HepG2 (cell line): Measurements from ENCODE around the gene VILL. TPM values are rescaled to one million over a fixed set of nuclear protein-coding genes. Genes with fewer than 3 reads are reported as not detected.
A peak's percentile ranks its signal among the peaks of the same experiment; 100 is the strongest.

Experiments used
- ATAC-seq: fragments of 200-7000 bp; cut with Tn5 transposase; 3 replicates; pipeline ENCODE4 v1.9.1; 2020; ENCODE audit warnings: mild to moderate bottlenecking, moderate library complexity
- BruUV-seq: library from RNA; stranded (reverse); fragments of 400-500 nt; replicated peaks from 2 replicates; lab custom pipeline; 2021; lab: Mats Ljungman, UMichigan
- CTCF ChIA-PET: fragments of 300-600 bp; formaldehyde crosslinking; extraction: SDS; loops from one replicate; lab custom pipeline; 2021; ENCODE audit warnings: low total read pairs, inconsistent platforms, low intra/inter-chr PET ratio; lab: Yijun Ruan, JAX
- POLR2A ChIA-PET: fragments of 350-600 bp; sonication (Branson Sonifier 250); formaldehyde crosslinking; loops from one replicate; lab custom pipeline; 2020; ENCODE audit warnings: antibody characterized with exemption, inconsistent platforms; lab: Yijun Ruan, JAX
- DNase-seq: peaks from one replicate; pipeline ENCODE4 v3.0.0-alpha.2; 2015; ENCODE audit warnings: low spot score
- FAIRE-seq: peaks from 3 replicates; lab custom pipeline; 2011; peaks lifted over from hg19 to GRCh38; lab: Jason Lieb, UNC
- H2AFZ ChIP-seq: one replicate; pipeline ENCODE4 v1.6.1; 2011; ENCODE audit warnings: low read length, inconsistent platforms
- H3K27ac ChIP-seq: fragments of 300-600 bp; 3 replicates; pipeline ENCODE4 v1.8.0; 2011; ENCODE audit warnings: mixed run types, mild to moderate bottlenecking, mixed read lengths, low read length, inconsistent platforms; ENCODE audit not compliant: insufficient read depth; ENCODE audit errors: extremely low read length
- H3K27me3 ChIP-seq, 2 experiments: fragments of 200-600 bp in 1 of 2; 2 replicates in 1 of 2; 3 replicates in 1 of 2; pipeline versions ENCODE4 v1.6.0 to v1.8.0; 2011; ENCODE audit warnings: low read length in 2 of 2, mild to moderate bottlenecking in 2 of 2, moderate library complexity in 2 of 2, inconsistent platforms in 1 of 2; ENCODE audit not compliant: insufficient read depth in 2 of 2, control insufficient read depth in 1 of 2
- H3K36me3 ChIP-seq, 2 experiments: fragments of 200-600 bp in 1 of 2; replicated peaks in 1 of 2; 2 replicates in 1 of 2; 3 replicates in 1 of 2; pipeline versions ENCODE4 v1.5.1 to v1.8.0; 2011; ENCODE audit warnings: low read length in 2 of 2, inconsistent platforms in 1 of 2; ENCODE audit not compliant: insufficient read depth in 2 of 2, control insufficient read depth in 1 of 2
- H3K4me1 ChIP-seq: 2 replicates; pipeline ENCODE4 v1.5.1; 2012; ENCODE audit warnings: low read length, inconsistent platforms; ENCODE audit not compliant: insufficient read depth
- H3K4me2 ChIP-seq: 2 replicates; pipeline ENCODE4 v1.6.0; 2011; ENCODE audit warnings: low read depth, low read length, inconsistent platforms
- H3K4me3 ChIP-seq, 3 experiments: fragments of 200-600 bp in 1 of 3; sonication (generic), shearing (Covaris generic) in 1 of 3; replicated peaks in 1 of 3; 2 replicates each; pipeline ENCODE4 v1.5.1; 2011 to 2016; ENCODE audit warnings: low read length in 3 of 3, inconsistent platforms in 2 of 3, low read depth in 2 of 3, mild to moderate bottlenecking in 2 of 3, control low read depth in 1 of 3, mixed read lengths in 1 of 3; ENCODE audit not compliant: insufficient read depth in 1 of 3
- H3K79me2 ChIP-seq: one replicate; pipeline ENCODE4 v1.6.1; 2011; ENCODE audit warnings: low read length, inconsistent platforms; ENCODE audit not compliant: insufficient read depth
- H3K9ac ChIP-seq: 2 replicates; pipeline ENCODE4 v1.6.0; 2011; ENCODE audit warnings: mild to moderate bottlenecking, low read depth, low read length, inconsistent platforms; ENCODE audit not compliant: insufficient read depth
- H3K9me3 ChIP-seq: 2 replicates; pipeline ENCODE4 v1.5.1; 2012; ENCODE audit warnings: mild to moderate bottlenecking, low read length
- H4K20me1 ChIP-seq: 2 replicates; pipeline ENCODE4 v1.6.0; 2011; ENCODE audit warnings: inconsistent platforms, mild to moderate bottlenecking, low read length, moderate library complexity; ENCODE audit not compliant: insufficient read depth
- BRD4 ChIP-seq: sonication (generic); formaldehyde crosslinking; IDR thresholded peaks from 2 replicates; pipeline ENCODE4 v1.4.0; 2020; ENCODE audit warnings: missing genetic modification reagents
- EZH2 ChIP-seq: conservative IDR thresholded peaks from 2 replicates; pipeline ENCODE4 v1.6.1; 2012; ENCODE audit warnings: mild to moderate bottlenecking, low read depth, low read length, moderate library complexity
- HNRNPH1 ChIP-seq: fragments of 200-400 bp; formaldehyde crosslinking; optimal IDR thresholded peaks from 2 replicates; pipeline ENCODE3; 2017; ENCODE audit warnings: mild to moderate bottlenecking, low read depth, low read length
- KMT2A ChIP-seq: sonication (generic); formaldehyde crosslinking; IDR thresholded peaks from 2 replicates; pipeline ENCODE4 v1.4.0; 2020; ENCODE audit warnings: missing genetic modification reagents
- MAFF ChIP-seq: IDR thresholded peaks from 2 replicates; pipeline ENCODE4 v1.6.1; 2011; ENCODE audit warnings: low read depth, low read length, improper control_type of control experiment
- ZNF274 ChIP-seq: sonication (generic); formaldehyde crosslinking; IDR thresholded peaks from 2 replicates; pipeline ENCODE4 v1.5.1; 2020; ENCODE audit warnings: mild to moderate bottlenecking, missing genetic modification reagents
- ZNF34 ChIP-seq: sonication (generic); formaldehyde crosslinking; IDR thresholded peaks from 2 replicates; pipeline ENCODE4 v1.4.0; 2020; ENCODE audit warnings: mild to moderate bottlenecking, missing genetic modification reagents, borderline replicate concordance
- ZNF788 ChIP-seq: sonication (generic); formaldehyde crosslinking; IDR thresholded peaks from 2 replicates; pipeline ENCODE4 v1.5.0; 2020; ENCODE audit warnings: mild to moderate bottlenecking, missing genetic modification reagents, borderline replicate concordance
- ZSCAN20 ChIP-seq: sonication (generic); formaldehyde crosslinking; IDR thresholded peaks from 2 replicates; pipeline ENCODE4 v1.4.0; 2020; ENCODE audit warnings: missing genetic modification reagents, mild to moderate bottlenecking, borderline replicate concordance
- WGBS: methylation state at CpG from one replicate; pipeline ENCODE4 v1.1.6; 2017; ENCODE audit warnings: low lambda C conversion rate; 5-methylcytosine and 5-hydroxymethylcytosine counted together
- in situ Hi-C: cut with HindIII; loops from 2 replicates; pipeline ENCODE4 v1.10.0; 2017; ENCODE audit warnings: low pct_unique_long_range_greater_than_20kb; ENCODE audit not compliant: extremely low pct_ligation_motif_present
- intact Hi-C: fragments of 100-400 bp; cut with micrococcal nuclease; formaldehyde crosslinking; loops from one replicate; pipeline ENCODE4 v1.10.0; 2022; ENCODE audit not compliant: unreplicated experiment
- polyA plus RNA-seq, 8 experiments: library from polyadenylated mRNA; depleted of rRNA in 3 of 8; stranded (reverse) in 7 of 8; unstranded in 1 of 8; fragments of >200 nt; fragmentation: Illumina TruSeq in 4 of 8; extraction: Trizol in 4 of 8; gene quantifications; 2 replicates each; pipeline versions ENCODE4 v1.2.1 to v1.2.3, GENCODE V29; 2011 to 2016; ENCODE audit warnings: low read depth in 4 of 8, missing spikeins in 1 of 8, mixed read lengths in 1 of 8; ENCODE audit not compliant: insufficient read depth in 1 of 8
- total RNA-seq, 5 experiments: library from RNA; depleted of rRNA; stranded (reverse); fragments of >200 nt; fragmentation: Illumina TruSeq; extraction: Trizol; gene quantifications; 2 replicates each; pipeline ENCODE4 v1.2.3, GENCODE V29; 2016; ENCODE audit warnings: low read depth in 1 of 5
- TF ChIP-seq, protein P1 (sequence below): sonication (generic); formaldehyde crosslinking; IDR thresholded peaks from 2 replicates; pipeline ENCODE4 v1.4.0; 2020; ENCODE audit warnings: missing genetic modification reagents, borderline replicate concordance
- TF ChIP-seq, protein P2 (sequence below): sonication (generic); formaldehyde crosslinking; IDR thresholded peaks from 2 replicates; pipeline ENCODE4 v1.4.0; 2020; ENCODE audit warnings: mild to moderate bottlenecking, missing genetic modification reagents
- TF ChIP-seq, protein P3 (sequence below): sonication (generic); formaldehyde crosslinking; IDR thresholded peaks from 2 replicates; pipeline ENCODE4 v1.9.0; 2021; ENCODE audit warnings: missing genetic modification reagents, mild to moderate bottlenecking, borderline replicate concordance

Gene VILL
- total and polyA plus RNA-seq, 2 of the 13 experiments (the other 11 are each of a cell fraction or from before 2014, with no cell fraction given): 3.2 to 5.3 TPM

DNA sequence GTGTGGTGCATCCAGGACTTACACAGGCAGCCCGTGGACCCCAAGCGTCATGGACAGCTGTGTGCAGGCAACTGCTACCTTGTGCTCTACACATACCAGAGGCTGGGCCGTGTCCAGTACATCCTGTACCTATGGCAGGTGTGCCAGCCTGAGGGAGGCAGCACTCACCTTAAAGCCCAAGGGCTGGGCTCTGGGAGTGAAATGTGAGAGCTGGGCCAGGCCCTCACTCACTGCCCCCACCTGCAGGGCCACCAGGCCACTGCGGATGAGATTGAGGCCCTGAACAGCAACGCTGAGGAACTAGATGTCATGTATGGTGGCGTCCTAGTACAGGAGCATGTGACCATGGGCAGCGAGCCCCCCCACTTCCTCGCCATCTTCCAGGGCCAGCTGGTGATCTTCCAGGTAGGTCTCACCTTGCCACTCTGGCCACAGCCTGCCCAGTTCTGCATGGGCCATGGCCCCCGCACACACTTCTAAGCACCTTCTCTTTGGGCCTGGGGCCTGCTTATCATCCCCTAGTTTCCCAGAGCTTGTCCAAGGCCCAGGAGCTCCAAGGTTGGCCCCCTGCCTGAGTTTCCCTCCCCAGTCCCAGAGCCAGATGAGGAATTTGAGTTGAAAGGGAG, 11.0 kb downstream of the VILL start:
- intact Hi-C loops (loop anchor here (2.0 kb wide), 1 partner anchor 95 kb away; no protein-coding TSS in a partner anchor), in situ Hi-C loops (loop anchor here (5.0 kb wide), 1 partner anchor 144 kb away; no protein-coding TSS in a partner anchor)
- ChIA-PET POLR2A (no interaction called here), CTCF (interaction anchor here (1.4 to 1.9 kb wide), 2 partner anchors 27 to 146 kb away, joined by 4 to 7 read pairs; no protein-coding TSS in a partner anchor)
- Histone ChIP-seq H3K4me3 (no peak overlapping the region), H3K27ac (no peak overlapping the region), H3K9ac (no peak overlapping the region), H3K79me2 (no peaks in the 10 kb centered on the region), H3K4me1 (peaks cover 83% of the 10 kb centered on the region), H2AFZ (no peak overlapping the region), H3K9me3 (no peaks in the 10 kb centered on the region), H3K36me3 (no peaks in the 10 kb centered on the region), H3K4me2 (no peak overlapping the region), H3K27me3 (peaks cover 0 to 16% of the 10 kb centered on the region in 2 experiments; a peak in 2 of 5 replicates), H4K20me1 (no peaks in the 10 kb centered on the region)
- DNase-seq: no peak
- WGBS: 50% methylated on average over 2 of the region's 9 CpGs
- ATAC-seq: peak; percentile 22
- no TSS peak for BruUV-seq
- FAIRE-seq: no peak
- TF ChIP-seq KMT2A (CRISPR knock-in tag) (no peak), EZH2 (no peak), HNRNPH1 (no peak), ZNF788 (CRISPR knock-in tag) (no peak), BRD4 (CRISPR knock-in tag) (no peak), MAFF (no peak), ZNF34 (CRISPR knock-in tag) (no peak), ZNF274 (CRISPR knock-in tag) (peak; percentile 36; the same call in 1 of the 2 replicates), ZSCAN20 (CRISPR knock-in tag) (no peak)
- TF ChIP-seq, protein P1, sequence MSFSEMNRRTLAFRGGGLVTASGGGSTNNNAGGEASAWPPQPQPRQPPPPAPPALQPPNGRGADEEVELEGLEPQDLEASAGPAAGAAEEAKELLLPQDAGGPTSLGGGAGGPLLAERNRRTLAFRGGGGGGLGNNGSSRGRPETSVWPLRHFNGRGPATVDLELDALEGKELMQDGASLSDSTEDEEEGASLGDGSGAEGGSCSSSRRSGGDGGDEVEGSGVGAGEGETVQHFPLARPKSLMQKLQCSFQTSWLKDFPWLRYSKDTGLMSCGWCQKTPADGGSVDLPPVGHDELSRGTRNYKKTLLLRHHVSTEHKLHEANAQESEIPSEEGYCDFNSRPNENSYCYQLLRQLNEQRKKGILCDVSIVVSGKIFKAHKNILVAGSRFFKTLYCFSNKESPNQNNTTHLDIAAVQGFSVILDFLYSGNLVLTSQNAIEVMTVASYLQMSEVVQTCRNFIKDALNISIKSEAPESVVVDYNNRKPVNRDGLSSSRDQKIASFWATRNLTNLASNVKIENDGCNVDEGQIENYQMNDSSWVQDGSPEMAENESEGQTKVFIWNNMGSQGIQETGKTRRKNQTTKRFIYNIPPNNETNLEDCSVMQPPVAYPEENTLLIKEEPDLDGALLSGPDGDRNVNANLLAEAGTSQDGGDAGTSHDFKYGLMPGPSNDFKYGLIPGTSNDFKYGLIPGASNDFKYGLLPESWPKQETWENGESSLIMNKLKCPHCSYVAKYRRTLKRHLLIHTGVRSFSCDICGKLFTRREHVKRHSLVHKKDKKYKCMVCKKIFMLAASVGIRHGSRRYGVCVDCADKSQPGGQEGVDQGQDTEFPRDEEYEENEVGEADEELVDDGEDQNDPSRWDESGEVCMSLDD (CRISPR knock-in tag): no peak
- TF ChIP-seq, protein P2, sequence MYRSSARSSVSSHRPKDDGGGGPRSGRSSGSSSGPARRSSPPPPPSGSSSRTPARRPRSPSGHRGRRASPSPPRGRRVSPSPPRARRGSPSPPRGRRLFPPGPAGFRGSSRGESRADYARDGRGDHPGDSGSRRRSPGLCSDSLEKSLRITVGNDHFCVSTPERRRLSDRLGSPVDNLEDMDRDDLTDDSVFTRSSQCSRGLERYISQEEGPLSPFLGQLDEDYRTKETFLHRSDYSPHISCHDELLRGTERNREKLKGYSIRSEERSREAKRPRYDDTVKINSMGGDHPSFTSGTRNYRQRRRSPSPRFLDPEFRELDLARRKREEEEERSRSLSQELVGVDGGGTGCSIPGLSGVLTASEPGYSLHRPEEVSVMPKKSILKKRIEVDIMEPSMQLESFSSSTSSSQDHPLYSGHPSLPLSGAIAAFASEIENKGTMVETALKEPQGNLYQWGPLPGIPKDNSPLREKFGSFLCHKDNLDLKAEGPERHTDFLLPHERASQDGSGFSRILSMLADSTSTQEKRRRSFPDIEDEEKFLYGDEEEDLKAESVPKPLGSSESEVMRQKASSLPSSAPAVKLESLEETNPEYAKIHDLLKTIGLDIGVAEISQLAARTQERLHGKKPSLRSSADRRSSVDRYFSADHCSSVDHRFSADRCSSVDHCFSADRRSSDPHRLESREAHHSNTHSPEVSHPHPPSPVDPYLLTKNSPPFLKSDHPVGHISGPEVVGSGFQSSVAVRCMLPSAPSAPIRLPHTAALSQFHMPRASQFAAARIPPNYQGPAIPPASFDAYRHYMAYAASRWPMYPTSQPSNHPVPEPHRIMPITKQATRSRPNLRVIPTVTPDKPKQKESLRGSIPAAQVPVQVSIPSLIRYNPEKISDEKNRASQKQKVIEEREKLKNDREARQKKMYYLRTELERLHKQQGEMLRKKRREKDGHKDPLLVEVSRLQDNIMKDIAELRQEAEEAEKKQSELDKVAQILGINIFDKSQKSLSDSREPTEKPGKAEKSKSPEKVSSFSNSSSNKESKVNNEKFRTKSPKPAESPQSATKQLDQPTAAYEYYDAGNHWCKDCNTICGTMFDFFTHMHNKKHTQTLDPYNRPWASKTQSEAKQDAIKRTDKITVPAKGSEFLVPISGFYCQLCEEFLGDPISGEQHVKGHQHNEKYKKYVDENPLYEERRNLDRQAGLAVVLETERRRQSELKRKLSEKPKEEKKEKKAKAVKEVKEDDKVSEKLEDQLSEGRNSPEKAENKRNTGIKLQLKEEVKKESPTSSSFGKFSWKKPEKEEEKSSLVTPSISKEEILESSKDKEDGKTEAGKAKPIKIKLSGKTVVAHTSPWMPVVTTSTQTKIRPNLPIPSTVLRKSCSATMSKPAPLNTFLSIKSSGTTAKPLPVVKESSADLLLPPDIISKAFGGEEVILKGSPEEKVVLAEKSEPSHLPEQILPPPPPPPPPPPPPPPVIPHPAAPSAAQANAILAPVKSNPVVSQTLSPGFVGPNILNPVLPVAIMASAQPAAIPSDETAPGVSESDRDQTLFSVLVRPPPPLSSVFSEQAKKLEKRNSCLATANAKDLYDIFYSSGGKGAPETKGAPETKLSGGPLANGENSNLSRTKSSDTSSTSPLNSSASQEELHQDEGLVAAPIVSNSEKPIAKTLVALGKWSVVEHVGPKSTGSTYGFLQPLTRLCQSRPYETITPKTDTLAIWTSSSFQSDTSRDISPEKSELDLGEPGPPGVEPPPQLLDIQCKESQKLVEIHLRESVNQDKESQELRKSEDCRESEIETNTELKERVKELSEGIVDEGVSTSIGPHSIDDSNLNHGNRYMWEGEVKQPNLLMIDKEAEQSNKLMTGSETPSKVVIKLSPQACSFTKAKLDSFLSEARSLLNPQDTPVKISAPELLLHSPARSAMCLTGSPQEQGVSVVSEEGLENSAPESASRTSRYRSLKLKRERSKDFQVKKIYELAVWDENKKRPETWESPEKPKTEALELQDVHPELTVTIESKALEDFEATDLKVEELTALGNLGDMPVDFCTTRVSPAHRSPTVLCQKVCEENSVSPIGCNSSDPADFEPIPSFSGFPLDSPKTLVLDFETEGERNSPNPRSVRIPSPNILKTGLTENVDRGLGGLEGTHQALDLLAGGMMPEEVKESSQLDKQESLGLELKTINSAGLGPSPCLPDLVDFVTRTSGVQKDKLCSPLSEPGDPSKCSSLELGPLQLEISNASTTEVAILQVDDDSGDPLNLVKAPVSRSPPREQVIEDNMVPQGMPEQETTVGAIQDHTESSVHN (CRISPR knock-in tag): no peak
- TF ChIP-seq, protein P3, sequence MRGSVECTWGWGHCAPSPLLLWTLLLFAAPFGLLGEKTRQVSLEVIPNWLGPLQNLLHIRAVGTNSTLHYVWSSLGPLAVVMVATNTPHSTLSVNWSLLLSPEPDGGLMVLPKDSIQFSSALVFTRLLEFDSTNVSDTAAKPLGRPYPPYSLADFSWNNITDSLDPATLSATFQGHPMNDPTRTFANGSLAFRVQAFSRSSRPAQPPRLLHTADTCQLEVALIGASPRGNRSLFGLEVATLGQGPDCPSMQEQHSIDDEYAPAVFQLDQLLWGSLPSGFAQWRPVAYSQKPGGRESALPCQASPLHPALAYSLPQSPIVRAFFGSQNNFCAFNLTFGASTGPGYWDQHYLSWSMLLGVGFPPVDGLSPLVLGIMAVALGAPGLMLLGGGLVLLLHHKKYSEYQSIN (CRISPR knock-in tag): no peak
